GM18502 (cell line): Measurements from ENCODE around the gene CDK18.

Source experiments
- ATAC-seq: cut with Tn5 transposase; IDR thresholded peaks from one replicate; pipeline ENCODE4 v1.9.1; 2021; ENCODE audit warnings: mild to moderate bottlenecking; ENCODE audit not compliant: unreplicated experiment, poor library complexity

CDK18 gene

DNA sequence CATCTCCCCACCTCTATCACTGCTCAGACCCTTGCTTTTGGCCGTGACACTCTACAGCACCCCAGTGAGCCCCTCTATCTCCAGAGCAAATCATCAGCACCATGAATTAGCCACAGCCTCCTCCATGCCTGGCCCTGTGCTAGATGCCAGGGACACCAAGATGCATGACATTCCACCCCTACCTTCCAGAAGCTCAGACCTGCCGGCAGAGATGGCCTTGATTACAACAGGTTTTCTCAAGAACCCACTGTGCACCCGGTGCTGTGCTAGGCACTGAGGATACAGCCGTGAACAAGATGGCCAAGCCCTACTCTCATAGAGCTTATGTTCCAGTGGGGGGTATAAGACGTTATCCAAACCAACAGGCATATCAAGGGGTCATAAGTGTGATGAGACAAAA is 30.6 kb downstream of the CDK18 start:
- no peak for ATAC-seq

DNA sequence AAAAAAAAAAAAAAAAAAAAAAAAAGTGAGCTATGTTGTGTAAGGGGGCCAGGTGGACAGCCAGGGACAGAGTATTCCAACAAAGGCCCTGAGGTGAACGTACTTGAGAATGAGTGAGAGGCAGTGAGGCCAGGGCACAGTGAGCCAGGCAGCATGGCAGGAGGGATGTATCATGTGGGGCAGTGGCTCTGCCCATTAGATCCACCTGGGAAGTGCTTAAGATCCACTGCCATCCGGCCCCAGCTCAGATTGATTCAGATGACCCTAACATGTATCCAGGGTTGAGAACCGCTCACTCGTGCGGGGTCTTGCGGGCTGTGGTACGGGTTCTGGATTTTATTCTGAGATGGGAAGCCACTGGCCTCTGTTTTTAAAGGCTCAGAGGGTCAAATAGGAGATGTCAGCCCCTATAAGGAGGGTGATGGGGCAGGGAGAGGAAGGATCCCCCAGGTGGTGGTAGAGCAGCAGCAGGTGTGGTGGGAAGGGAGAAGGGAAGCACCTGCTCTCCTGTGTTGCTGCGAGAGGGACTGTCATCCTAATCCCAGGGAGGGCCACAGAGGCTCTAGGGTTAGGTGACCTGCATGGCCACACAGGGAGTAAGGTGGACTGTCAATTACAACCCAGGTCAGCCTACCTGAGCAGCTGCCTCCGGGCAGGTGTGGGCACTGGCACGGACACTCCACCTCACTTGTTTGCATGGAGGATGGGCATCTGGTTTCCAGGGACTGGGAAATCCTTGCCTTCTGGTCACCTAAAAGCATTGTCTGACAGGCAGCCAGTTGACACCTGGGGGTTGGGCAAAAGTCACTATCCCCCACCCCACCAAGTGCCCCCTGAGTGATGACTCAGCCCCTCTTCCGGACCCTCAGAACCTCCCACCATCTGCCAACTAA is 31.6 kb downstream of the CDK18 start:
- ATAC-seq = no peak

DNA sequence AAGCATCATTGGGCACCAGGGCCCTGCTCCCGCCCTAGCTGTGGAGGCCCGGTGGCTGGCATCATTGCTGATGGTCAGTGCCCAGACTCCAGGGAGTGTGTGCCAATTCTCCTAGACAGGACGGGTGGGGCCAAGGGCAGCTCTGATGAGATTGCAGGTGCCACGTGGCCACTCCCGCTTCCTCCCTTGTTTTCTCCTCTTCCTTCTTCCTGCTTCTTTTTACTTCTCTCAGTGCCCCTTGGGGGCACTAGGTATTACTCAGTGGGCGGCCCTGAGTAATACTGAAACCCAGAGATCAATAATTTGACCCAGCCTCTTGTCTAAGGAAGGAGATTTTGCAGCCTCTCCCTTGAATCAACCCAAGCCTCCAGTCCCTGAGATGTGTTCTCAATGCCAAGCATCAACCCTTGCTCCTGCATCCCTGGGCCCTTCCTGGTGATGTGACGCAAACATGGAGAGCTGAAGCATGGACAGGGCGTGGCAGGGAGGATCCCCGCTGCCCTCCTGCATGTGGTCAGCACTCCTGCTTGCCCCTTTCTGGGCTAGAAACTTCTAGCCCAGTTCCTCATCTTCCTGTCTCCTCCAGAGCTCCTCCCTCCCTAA is 32.4 kb downstream of the CDK18 start:
- ATAC-seq = no peak

DNA sequence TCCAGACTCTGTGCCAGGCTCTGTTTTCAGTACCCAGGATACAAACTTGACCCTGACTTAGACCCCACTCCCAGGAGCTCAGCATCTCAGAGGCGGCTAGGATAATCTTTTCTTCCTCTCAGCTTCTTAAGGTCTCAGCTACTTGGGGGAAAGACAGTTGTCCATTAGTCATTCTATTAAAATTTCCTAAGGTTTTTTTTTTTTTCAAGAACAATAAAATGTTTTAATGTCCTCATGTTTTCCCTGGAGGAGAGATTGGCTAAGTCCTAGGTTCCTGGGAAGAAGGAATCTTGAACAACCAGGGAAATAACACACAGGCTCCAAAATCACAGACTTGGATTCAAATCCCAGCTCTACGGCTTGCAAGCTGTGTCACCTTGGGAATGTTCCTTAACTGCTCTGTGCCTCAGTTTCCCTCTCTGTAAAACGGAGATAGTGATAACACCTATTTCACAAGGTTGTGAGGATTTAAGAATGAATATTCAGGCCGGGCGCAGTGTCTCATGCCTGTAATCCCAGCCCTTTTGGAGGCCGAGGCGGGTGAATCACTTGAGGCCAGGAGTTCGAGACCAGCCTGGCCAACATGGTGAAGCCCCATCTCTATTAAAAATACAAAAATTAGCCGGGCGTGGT is 33.0 kb downstream of the CDK18 start:
- no peak for ATAC-seq

DNA sequence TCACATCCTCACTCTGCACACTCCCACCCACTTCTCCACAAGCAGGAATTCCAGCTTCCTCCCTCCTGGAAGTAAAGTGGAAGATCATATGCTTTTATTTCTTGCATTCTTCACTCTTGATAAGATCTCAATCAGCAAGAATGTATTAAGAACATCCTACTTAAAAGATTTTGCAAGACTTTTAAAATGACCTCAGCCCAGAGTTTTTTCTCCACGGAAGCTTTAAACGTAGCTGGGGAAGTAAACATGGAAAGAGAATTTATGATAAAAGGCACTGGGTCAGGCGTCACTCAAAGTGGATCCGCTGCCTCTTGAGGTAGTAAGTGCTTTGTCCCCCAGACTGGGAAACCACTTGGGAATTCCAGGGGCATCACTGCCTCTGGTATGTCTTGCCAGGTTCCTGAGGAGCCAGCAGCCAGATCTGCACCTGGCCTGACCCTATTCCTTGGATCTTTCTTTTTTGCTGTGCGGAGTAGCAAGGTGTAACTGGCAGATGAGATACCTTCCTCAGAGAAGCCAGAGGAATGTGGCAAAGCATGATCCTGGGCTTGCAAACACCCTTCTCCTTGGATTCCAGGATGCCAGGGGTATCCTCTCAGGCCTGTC is 33.9 kb downstream of the CDK18 start:
- no peak for ATAC-seq

DNA sequence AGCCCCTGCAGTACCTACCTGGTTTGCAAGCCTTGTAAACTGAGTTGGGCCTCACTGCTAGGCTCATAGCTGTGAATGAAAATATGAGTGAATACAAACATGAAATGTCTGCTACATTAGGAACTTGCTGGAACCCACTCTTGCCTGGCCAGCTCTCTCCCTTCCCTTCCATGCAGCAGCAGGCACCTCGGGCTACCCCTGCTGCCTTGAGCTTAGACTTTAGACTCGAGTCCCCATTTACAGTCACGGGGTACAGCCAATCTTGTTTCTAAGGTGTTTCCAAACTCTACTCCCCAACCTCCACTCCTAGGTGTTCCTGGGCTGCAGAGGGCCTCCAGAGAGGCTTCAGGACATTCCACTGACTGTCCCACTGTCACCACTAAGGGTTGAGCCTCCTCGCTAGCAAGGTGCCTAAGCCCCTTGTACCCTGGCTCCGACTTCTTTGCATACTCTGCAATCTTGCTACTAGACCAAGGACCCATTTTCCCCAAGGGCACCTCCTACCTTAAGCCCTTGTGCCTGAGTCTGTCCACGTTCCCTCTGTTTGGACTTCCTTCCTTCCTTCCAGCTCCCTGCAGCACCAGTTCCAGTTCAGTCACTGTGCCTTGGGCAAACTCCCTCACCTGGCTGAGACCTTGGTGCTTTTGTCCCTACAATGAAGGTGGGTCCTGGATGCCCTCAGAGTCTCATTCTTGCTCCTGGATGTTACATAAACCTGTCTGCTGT is 36.9 kb downstream of the CDK18 start:
- no peak for ATAC-seq

DNA sequence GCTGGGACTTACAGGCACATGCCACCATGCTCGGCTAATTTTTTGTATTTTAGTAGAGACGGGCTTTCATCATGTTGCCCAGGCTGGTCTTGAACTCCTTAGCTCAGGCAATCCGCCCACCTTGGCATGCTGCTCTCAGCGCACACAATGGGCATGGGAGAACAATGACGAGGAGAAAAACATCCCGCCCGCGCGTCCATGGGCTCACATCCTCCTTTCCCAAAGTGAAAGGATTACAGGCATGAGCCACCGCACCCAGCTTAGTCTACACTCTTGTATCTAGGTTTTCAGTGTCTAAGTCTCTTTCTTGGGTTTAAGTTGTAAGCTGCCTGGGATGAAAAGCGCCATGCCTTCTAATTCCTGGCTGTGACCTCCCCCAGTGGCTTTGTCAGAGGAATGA is 37.9 kb downstream of the CDK18 start:
- ATAC-seq = no peak

DNA sequence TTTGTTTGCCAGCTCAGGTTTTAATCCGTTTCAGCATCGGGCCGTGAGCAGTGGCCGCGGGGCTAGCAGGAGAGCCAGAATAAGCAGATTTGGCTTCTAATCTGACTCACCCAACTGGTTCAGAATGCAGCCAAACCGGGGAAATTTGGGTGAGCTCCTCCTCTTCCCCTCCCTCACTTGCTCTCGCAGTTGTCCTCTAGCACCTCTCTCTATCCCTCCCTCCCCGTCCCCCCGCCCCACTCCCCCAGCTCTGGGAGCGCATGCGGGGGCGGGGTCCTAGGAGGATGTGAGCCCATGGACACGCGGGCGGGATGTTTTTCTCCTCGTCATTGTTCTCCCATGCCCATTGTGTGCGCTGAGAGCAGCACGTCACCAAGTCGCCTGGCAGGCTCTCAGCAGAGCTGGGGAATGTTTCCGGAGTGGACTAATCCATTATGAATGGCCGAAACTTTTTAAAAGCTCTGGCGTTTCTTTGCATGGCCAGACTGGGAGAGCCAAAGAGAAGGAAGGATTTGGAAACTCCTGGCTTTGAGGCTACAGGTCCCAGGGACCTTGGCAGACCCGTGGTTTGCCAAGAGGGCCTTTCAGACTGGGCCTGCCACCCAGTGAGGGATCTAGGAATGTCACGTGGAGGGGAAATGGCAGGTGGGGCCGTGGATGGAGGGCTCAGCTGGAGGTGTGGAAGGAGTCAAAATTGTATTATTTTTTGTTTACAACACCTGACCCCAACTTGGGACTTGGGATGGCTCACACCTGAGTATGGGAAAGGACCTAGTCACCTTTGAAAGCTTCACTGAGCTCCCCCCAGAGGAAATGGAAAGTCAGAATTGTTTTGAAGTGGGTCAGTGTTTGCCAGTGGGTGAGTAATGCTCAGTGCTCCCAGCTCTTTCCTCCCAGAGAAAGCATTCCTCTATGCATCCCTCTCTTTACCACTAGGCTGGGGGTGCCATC is 39.2 kb downstream of the CDK18 start:
- no peak for ATAC-seq

DNA sequence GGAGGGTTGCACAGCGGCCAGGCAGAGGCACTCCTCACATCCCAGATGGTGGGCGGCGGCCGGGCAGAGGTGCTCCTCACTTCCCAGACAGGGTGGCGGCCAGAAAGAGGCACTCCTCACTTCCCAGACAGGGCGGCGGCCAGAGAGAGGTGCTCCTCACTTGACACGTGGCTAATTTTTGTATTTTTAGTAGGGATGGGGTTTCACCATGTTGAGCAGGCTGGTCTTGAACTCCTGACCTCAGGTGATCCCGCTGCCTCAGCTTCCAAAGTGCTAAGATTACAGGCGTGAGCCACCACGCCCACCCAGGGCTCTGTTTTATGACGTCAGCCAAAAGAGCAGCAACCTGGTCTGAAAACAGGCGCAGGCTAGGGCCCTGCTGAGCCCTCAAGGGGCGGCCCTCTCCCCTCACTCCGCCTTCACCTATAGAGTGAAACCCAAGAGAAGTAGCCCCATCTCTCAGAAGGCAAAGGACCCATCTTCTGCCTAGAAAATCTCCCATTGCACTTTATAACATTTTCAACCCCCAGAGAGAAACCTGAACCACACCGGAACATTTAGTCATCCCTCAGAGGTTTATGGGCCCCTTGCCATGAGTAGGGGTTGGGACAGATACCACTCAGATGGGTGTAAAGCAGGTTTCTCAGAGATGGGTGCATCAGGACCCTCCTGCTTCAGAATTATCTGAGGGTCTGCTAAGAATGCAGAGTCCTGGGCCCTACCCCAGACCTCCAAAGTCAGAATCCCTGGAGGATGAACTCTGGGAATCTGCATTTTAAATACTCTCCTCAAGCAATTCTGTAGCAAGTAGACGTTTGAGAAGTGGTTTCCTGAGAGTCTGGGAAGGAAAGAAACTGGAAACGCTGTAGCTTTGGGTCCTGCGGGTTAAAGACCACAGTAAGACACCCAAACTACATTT is 40.8 kb downstream of the CDK18 start:
- ATAC-seq = no peak

DNA sequence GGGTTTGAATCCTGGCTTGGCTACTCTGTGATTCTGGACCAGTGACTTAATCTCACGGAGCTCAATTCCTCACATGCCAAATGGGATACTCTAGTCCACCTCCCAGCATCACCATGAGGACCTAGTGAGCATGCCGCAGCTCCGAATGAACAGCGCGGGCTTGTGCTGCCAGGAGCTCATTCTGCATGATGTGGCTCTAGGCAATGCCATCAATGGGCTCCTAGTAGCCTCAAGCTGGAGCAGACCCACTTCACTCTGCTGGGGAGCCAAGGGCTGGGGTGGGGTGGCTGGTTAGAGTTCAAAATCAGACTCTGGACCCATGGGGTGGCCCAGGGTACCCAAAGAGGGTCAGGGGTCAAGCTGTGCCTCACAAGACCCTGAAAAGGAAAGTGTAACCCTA is 41.5 kb downstream of the CDK18 start:
- no peak for ATAC-seq

DNA sequence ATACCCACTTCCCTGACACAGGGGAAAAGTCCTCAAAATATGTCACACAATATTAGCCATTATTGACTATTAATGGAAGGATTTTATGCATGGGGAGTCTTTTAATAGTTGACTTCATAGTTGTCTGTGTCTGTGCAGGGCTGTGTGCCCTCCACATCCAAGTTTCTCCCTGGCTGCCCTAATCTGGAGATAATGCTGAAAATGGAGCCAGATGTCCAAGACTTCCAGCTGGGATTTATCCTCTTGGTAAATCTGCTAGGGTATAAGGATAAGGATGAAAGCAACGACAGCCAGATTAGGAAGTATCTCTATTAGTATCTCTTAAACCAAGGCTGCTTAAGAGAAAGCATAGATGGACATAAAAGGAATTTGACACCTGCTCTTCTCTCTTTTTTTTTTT is 42.1 kb downstream of the CDK18 start:
- ATAC-seq = no peak

DNA sequence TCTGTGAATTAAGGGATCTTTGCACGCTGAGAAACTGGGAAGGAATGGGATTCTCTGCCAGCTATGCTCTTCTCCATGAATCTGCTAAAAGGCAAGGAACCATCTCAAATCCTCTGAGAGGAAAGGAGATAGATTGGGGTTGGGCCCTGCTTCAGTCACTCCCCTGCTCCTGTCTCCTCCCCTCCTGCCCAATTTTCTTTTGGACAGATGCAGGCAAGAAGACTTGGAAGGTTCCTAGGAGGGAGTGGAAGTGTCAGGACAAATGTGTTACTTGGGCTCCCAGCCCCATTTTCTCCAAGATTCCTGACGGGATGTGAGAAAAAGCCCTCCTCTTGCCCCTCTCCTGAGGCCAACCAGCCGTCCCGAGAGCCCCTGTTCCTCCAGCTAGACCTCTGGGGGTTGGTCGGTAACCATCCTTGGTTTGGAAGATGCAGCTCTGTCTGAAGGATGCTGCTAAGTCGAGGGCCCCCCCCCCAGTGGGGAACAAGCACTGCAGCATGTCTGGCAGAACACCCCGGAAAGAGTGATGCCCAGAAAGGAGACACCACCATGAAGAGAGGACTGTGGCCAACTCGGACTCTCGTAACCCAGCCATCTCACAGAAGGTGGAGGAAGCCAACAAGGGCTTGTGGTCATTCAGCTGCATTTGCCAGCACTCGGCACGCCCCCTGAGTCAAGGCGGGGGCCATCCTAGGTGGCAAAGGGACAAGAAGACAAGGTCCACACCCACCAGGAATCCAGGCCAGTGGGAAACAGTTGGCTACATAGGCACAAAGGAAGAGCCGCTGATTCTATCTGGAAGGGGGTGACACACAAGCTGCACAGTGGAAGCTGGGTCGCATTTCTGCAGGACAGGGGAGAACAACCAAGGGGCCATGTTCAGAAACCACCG is 43.7 kb downstream of the CDK18 start:
- ATAC-seq = no peak

DNA sequence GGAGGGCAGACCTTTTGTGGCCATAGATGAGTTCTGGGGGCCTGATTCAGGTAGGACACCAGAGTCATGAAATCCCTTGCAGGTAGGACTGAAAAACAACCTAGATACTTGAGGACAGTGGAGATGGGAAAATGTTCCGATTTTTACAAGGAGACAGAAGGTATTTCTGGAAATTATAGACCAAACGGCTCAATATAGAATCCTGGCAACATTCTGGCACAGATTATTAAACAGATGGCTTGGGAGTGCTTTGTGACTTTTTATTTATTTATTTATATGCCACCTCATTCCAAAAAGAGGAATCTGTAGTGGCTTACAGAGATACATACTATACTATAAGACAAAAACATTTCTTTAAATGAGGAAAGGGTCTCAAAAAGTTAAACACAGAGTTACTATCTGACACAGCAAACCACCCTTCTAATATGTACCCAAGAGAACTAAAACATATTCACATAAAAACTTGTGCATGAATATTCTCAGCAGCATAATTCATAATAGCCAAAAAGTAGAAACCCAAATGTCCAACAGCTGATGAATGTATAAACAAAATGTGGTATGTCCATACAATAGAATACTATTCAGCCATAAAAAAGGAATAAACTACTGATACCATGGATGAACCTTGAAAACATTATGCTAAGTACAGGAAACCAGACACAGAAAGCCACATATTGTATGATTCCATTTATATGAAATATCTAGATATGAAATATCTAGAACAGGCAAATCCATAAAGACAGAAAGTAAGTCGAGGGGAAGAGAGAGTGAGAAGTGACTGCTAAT is 49.8 kb downstream of the CDK18 start:
- ATAC-seq = no peak

DNA sequence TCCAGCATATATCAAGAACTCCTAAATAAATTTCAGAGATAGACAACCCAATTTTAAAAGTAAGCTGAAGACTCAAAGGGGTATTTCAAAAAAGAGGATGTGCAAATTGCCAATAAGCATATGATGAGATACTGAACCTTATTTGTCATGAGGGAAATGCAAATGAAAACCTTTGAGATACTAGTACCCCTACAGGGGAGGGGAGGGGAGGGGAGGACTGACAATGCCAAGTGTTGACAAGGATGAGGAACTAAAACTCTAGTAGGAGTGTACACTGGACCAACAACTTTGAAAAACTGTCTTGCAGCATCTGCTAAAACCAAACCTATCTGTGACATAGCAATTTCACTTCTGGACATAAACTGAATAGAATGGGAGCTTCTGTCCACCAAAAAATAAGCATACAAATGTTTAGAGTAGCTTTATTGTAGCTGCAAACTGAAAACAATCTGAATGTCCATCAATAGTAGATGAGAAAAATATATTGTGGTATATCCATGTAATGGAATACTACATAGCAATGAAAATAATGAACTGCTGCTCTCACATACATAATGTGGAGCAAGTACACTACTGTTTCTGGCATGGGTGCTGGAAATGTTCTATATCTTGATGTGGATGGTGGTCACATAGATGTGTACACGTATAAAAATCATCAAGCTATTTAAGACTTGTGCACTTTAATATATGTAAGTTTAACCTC is 57.2 kb downstream of the CDK18 start:
- no peak for ATAC-seq

DNA sequence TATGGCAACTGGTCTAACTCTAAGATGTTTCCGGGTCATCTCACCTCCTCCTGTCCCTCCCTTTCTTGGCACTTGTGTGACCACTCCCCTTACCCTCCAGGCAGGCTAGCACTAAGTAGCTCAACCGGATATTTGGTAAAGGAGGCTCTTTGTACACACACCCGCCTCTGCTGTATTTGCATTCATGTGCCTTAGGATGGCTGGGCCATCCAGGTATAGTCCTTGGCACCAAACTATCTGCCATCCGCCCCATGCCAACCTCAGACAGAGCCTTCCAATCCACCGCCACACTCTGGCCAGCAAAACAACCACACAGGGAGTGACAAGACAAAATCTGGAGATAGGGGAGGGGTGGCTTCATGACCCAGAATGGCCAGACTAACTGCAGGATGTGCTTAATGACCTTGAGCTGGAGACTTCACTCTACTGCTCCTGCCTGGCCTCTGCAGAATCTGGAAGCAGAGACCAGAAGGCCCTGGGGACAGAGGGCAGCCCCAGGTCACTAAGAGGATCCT is 59.5 kb downstream of the CDK18 start:
- no peak for ATAC-seq

DNA sequence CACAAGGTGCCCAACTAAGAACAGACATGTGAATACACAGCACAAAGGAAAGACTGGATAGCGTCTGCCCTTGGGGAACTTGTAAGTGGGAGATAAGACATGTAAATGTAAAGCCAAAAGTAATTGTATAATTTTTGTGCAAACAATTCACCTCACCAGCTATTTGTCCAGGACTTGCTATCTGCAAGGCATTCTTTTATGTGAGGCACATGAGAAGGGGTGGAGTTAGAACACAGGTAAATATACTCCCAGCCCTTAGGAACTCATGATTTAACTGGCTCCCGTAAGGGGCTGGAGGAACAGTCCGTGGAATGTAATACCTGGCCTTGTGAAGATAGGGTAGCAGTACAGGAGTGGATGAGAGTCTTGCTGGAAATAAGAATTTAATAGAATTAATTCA is 61.3 kb downstream of the CDK18 start:
- no peak for ATAC-seq
